HG03571 (cell line): ENCODE results near the gene ZBTB1.
"Not testable (repeated sequence)": the region's sequence is repeated elsewhere in the genome, so short reads cannot be mapped to it uniquely, and the experiment has no call there.

ENCODE experiments used
- ATAC-seq: cut with Tn5 transposase; IDR thresholded peaks from one replicate; pipeline ENCODE4 v1.9.1; 2021; ENCODE audit not compliant: unreplicated experiment

Gene ZBTB1

DNA sequence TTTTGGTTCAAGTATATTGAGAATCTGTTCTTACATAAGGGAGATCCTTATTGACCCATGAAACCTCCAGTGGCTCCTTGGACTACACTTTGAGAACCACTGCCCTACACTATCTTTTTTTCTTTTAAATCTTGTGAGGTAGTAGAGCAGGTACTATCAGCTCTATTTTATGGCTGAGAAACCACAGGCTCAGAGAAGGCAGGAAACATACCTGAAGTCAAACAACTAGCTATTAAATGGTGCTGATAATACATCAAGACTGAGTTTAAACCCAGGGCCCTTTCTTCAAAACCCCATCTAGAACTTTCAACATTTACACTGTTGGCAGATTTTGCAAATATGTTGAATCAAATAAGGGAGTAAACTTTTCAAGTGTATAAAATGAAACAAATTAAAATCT, 7.8 kb upstream of the ZBTB1 start:
- ATAC-seq, result no peak

DNA sequence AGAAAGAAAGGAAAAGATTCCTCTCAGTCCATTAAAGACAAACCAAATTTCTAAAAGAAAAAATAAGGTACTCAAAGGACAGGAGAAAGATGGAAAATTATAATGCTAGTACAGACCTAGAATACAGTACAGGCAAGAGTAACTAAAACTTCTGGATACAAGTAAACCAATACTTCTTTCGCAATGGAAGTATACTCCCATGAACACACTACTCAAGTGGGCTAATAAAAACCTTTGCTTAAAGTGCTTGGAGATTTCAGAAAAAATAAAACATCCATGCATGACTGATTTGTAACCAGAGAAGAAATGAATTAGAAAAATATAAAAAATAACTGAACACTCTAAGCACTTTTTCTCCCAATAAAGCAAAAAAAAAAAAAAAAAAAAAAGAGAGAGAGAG, 4.5 kb upstream of the ZBTB1 start:
- ATAC-seq, result no peak

DNA sequence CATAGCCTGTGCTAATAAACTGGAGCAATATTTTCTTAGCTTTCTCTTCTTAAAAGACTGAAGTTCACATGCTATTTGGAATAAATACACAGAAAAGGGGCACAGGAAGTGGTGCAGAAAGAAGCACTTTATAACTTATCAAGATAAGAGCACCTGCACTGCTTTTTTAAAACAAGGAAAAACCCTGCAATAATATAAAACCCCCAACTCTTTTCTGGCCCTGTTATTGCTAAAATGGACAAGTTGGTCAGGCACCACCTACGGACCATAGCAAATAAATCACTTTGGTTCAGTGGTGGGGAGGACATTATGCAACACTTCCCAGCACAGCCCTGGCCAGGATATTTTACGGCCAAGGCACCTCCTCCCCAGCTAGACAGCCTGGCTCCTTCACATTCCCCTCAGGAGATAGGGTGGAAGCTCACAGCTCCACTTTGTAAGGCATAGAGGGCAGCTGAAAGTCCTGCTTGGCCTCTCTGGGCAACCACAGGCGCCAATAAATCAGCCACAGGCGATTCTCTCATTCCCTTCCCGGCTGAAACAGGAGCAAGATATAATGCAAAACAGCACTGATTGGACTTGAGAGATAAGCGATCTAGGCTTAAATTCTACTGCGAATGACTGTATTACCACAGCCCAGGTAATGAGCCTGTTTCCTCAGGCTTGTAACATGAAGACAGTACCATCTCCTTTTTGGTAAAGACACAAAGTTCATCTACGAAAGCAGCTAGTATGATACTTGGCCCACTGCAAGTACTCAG, 3.0 kb upstream of the ZBTB1 start:
- ATAC-seq, result no peak

DNA sequence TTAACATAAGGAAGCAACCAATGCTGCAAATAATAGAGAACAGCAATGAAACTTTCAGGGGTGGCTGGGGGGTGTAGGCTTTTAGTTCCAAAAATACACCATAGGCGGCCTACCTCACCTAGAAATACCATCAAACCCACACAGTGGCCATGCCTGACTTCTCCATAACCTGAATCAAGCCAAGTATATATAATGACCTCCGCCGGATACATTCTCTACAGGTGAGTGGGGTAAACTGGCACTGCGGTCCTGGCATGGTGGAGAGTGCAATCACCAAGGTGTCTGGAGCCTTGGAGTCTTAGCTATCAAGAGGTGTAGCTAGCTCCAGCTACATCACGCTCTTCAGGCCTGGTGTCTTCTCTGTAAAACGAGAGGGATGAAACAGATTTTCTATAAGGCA, 2.1 kb upstream of the ZBTB1 start:
- no peak for ATAC-seq

DNA sequence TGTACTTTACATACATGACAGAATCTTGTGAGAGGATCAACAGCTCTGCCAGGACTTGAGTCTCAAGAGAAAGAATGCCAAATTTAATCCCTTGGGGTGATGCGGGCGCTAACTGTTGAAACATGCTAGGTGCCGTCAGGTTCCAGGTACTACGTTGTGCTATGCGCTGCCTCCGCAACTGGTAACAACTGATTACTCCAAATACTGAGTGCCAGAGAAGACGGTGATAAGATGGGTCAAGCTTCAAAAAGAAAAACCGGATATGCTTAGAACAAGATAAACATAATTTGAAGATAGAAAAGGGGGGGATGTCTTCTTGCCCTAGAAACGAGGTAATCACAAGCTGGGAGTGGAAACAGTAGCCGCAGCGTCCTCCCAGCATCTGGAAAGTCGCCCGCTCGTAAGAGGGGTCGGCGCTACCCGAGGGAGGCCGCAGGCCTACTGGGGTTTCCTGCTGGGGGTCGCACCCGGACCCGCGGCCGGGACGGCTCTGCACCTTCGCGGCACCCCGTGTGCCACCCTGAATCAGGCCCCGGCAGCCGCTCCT, 1.6 kb upstream of the ZBTB1 start:
- ATAC-seq, result no peak

DNA sequence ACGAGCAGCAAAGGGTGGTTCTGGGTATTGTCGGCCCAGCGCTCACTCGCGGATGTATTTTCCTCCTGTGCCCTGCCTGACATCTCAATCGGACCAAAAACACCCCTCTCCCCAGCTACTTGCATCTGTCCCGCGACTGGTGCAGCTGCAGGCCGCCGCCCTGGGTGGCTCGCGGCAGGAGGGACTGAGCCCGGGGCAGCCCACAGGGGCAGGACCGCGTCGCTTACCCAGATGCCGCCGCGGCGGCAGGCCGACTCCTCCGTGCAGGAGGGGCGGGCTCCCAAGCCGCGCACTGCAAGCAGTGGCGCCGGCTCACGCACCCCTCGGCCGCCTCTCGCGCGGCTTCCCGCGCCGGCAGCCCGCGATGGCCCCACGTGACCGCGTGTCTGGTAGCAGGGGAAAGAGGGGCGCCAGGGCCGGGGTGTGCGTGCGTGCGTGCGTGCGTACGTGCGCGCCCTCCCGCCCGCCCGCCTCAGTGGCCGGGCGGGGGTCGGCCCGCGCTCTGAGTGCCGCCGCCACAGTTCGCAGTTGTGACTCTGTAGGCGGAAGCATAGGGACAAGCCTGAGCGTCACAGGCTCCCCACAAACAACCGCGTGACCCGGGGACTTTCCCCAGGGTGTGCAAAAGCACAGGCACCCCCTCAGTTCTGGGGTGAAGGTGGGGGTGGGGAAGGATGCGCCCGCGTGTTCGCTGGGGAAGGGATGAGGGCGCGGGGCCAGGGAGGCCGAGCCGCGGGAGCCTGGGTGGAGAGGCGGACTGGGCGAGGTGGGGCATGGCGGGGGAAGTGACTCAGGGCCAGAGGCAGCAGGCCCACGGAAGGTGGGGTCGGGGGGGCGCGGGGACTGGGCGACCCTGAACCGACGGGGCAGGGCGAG, 898 bp upstream of the ZBTB1 start, which contains the start of gene ZBTB25:
TSS of gene ZBTB25 (minus strand) at position 405 of the 876 bp plus-strand sequence. CDS start 13,305 bp downstream, outside the sequence.
- ATAC-seq, result peak; percentile 48

DNA sequence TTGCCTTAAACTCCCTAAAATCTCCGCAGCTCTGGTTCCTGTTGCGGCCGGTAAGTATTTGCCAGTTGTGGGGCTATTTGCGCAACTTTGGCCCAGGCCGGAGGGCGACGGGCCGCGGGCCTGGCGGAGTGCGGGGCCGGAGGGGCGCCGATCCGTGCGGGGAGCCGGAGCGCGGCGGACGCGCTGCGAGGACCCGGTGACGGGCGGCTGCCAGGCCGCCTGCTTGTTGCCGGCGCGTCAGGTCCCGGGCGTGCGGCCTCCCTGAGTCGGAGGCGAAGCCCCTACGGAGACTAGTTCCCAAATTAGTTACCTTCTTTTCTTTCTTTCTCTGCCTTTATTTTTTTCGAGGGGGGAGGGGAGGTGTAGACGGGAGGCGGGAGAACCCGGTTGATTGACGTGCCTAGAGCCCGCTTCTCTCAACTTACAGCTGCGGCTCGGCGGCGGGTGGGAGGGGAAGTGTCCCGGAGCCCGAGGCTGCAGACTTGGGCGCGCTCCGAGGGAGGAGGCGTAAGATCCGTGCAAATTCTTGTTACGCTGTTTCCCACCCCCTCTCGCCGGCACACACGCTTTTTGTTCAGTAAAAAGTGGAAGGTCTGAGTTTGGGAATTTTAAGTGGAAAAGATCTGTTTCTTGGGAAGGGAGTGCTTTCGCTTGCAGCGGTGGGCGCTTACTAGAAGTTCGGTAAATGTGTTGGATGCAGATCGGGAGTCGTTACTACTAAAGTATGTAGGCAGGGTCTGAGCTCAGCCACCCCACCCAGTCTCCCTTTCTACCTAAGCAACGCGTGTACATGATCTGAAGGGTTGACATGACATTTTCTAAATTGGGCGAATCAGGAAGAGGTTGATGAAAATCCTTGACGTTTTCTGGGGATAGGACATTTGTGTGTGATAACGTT, 576 bp downstream of the ZBTB1 start:
- ATAC-seq, result peak; percentile 20

DNA sequence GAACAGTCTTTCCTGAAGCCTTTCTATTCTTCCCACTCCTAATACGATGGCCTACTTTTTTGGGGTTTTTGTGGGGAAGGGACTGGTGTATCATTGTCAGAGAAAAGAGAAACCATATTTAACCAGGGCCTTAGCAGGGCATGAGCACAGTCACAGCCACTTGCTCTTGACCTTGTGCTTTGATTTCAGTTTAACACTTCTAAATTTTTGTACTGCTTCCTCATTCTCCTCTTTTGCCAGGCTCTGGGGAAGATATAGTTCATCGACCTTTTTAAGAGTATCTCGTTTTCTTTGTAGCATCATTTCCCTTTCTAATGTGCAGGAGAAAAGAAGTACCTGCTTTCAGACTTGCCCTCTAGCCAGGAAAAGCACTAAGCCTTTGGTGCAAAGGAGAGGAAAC, 2.2 kb downstream of the ZBTB1 start:
- no peak for ATAC-seq

DNA sequence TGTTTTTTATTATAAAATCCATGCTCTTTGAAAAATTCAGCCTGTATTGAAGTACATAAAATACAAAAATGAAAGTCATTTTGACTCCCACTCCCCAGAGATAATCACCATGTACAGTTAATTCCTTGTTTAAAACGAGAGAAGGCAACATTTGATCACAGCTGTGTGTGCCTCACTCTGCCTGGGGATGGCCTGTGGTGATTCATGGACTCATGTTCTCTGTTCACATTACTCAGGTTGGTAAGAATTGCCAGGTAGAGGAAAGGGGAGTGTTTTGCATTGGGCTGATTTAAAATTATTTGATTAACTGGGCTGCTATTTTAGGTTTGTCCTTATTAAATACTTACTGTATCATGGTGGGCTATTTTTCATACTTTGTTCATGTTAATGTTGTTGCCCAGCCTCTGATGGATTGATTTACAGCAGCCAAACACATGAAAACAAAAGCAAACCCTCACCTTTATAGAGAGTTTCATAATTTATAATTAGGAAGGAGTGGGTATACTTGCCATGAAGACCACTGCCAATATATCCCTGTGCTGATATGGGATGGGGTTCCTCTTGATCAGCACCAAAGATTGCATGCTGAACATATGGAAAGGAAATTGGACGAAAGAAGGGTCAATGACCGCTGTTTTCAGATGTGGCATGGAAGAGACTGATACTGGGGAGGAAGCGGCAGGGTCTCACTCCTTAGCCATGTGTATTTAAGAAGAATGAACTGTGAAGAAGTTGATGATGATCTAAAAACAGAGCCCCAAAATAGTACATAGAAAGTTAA, 3.0 kb downstream of the ZBTB1 start:
- no peak for ATAC-seq

DNA sequence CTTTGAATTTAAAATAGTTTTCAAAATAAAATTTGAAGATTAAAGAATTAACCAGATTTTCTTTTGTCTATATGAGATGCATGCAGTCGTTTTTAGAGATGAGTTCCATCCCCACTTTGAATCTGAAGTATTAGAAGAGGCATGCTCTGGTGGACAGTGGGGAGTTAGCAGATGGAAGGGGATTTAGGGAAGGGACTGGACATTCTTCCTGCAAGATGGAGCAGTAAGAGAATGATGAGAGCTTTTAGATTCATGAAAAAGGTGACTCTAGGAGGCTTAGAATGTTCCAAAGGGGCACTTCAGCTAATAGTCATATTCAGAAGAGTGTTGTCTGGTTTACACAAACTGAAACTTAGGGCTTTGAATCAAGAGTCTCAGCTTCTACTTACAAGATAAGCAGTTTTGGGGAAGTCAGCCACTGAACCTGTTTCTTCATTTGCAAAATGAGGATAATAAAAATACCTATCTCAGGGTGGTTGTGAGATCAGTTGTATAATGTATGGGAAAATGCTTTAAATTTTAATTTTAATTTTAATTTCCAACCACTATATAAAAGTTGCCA, 3.7 kb downstream of the ZBTB1 start:
- no peak for ATAC-seq

DNA sequence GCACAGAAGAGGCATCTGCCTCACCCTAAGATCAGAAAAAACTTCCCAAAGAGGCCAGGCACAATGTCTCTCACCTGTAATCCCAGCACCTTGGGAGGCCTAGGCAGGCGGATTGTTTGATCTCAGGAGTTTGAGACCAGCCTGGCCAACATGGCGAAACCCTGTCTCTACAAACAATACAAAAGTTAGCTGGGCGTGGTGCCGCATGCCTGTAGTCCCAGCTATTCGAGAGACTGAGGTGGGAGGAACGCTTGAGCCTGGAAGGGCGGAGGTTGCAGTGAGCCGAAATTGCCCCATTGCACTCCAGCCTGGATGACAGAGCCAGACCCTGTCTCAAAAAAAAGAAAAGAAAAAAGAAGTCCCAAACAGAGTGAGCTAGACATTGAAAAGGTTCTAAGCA, 4.5 kb downstream of the ZBTB1 start:
- no peak for ATAC-seq

DNA sequence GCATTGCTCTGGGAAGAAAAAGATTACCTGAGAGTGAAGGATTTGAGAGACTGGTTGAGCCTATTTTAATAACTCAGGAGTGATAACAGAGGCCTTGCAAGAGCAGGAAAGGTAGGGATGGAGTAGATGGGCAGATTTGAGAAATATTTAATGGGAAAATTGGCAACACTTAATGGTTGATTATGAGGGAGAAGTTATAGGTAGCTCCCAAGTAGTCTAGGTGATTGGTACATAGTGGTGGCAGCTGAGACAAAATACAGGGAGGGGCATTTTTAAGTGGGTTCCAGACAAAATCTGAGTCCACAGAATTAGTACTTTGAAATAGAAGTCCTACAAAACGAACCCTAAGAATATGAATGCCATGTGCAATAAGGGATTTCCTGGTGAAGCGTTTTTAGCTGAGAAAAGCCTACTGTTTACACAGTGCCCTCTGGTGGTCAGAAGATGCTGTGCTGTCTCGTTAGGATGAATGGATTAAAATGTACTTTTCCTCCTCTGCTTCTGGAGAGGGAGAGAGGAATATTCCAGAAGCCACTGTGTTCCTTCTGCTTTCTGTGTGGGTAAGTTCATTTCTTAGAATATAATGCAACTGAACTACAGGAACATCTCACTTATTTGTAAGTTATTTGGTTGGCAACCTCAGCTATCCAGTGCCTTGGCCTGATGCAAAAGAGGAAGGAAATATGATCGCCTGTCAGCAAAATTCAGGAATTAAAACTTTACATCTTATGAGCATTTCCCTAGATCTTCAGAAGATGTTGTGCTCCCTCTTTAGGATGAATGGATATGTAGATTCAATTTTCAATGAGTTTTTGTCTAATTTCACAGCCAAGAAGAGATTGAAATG, 6.5 kb downstream of the ZBTB1 start:
- ATAC-seq, result no peak

DNA sequence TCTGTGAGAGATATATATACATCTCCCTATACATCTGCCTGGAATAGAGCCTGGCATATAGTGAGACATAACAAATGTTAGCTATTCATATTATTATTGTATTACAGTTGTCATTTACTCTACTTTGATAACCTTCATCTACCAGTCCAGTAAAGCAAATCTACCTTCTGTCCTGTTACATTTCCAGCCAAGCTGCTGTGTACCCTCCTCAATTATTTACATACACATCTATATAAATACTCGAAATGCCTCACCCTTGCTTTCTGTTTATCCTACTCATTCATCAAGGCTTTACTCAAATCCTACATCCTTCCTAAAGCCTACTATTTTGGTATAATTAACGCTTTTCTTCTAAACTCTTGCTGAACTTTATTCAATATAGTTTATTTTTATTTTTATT, 8.7 kb downstream of the ZBTB1 start:
- no peak for ATAC-seq

DNA sequence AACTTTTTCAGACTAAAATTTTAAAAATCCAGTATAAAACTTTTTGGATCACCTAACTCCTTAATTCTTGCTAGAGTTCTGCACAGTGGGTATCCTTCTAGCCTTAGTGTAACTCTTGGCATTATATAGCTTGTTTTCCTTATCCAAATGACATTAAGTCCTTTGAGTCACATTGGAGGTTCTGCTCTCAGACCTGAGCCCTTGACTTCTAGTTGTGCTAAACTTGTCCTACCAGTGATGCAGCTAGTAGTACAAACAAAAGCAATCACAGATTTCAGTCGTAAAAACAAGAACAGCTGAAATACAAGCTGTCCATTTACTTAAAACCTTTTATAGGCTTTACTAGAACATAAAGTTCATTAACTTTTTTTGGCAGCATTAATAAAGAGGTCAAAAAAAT, 10.5 kb downstream of the ZBTB1 start:
- no peak for ATAC-seq

DNA sequence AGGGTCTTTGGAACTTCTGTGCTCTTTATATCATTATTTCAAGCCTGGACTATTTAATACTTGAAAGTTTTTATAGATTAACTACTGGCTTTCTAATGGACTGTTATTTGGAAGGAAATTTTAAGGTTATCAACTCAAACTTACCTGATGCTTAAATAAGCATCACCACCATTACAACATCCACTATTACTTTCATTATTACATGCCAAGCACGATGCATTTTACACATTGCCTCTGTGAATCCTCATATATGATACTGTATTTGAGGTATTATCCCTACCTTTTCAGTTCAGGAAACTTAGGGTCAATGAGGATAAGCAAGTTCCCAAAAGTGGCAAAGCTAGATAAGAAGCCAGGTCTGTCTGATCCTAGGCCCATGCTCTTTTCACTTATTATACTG, 12.4 kb downstream of the ZBTB1 start:
- ATAC-seq, result no peak

DNA sequence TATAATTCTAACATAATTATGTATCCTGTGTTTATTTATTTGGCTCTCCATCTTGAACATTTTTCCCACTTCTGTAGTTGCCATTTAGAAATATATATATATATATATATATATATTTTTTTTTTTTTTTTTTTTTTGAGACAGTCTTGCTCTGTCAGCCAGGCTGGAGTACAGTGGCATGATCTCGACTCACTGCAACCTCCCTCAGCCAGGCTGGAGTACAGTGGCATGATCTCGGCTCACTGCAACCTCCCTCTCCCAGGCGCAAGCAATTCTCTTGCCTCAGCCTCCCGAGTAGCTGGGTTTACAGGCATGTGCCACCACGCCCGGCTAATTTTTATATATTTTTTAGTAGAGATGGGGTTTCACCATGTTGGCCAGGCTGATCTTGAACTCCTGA, 13.1 kb downstream of the ZBTB1 start:
- not testable (repeated sequence) for ATAC-seq

DNA sequence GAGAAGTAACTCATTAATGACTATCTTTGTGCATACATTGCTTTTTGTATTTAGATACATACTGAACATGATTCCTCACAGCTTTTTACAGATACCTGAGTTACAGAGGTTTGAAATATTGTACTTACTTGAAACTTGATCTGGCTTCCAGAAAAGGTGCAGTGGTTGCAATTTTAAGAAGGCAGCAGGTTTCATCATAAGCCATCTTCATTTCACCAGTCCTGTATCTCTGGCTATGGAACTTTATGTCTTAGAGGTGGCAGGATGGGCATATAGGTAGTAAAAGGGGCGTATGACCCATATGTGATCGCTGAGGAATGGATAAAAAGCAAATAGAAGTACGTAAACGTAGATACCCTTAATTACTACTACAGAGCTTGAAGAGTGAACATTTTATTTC, 13.7 kb downstream of the ZBTB1 start:
- ATAC-seq, result no peak

DNA sequence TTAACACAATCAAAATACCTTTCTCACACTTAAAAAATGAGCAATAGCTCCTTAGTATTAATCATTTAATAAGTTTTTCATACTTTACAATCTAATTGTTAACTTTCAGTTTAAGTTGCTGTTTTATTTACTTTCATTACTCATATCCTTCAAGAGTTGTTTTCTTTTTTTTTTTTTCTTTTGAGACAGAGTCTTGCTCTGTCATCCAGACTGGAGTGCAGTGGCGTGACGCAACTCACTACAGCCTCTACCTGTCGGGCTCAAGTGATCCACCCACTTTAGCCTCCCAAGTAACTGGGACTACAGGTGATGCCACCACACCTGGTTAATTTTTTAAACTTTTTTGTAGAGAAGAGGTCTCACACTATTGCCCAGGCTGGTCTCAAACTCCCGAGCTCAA, 16.1 kb downstream of the ZBTB1 start:
- ATAC-seq, result no peak
